Measurements from ENCODE around the gene KCNJ15.

GRCh38 chr21:38326429-38326828 is 69.6 kb downstream of the KCNJ15 start:
- TF ChIP-seq, protein P1, sequence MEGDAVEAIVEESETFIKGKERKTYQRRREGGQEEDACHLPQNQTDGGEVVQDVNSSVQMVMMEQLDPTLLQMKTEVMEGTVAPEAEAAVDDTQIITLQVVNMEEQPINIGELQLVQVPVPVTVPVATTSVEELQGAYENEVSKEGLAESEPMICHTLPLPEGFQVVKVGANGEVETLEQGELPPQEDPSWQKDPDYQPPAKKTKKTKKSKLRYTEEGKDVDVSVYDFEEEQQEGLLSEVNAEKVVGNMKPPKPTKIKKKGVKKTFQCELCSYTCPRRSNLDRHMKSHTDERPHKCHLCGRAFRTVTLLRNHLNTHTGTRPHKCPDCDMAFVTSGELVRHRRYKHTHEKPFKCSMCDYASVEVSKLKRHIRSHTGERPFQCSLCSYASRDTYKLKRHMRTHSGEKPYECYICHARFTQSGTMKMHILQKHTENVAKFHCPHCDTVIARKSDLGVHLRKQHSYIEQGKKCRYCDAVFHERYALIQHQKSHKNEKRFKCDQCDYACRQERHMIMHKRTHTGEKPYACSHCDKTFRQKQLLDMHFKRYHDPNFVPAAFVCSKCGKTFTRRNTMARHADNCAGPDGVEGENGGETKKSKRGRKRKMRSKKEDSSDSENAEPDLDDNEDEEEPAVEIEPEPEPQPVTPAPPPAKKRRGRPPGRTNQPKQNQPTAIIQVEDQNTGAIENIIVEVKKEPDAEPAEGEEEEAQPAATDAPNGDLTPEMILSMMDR (IDR thresholded peaks at IDR 0.05), result no peak
- TF ChIP-seq POLR2A (IDR thresholded peaks at IDR 0.05) (no peak), POLR2AphosphoS5 (IDR thresholded peaks at IDR 0.05) (no peak), EP300 (IDR thresholded peaks at IDR 0.05; ENCODE audit: low read depth) (no peak)

Measured in transverse colon (tissue), 4 donors.